Gastrocnemius medialis (tissue), 4 donors: ENCODE data around the gene MBTPS1. TPM values are rescaled to one million over a fixed set of nuclear protein-coding genes. Genes with fewer than 3 reads are reported as not detected.

Source experiments
- ATAC-seq, 2 donors: fragments of 150-250 bp; one replicate each; pipeline ENCODE4 v1.9.1; 2016
- DNase-seq, 2 donors: peaks; one replicate each; pipeline ENCODE4 v3.0.0-alpha.2; 2019
- H3K27ac ChIP-seq, 4 donors: fragments of 200-600 bp; sonication (generic); 1 replicate in 1 of 4; 2 replicates in 3 of 4; pipeline ENCODE4 v1.5.1; 2016 to 2018; ENCODE audit warnings: mild to moderate bottlenecking in 2 of 4, moderate library complexity in 1 of 4
- H3K27me3 ChIP-seq, 3 donors: fragments of 200-600 bp; sonication (generic) in 2 of 3; 1 replicate in 1 of 3; 2 replicates in 2 of 3; pipeline versions ENCODE4 v1.5.1 to v1.6.0; 2016 to 2019; ENCODE audit warnings: mild to moderate bottlenecking in 1 of 3, moderate library complexity in 1 of 3
- H3K36me3 ChIP-seq, 2 donors: fragments of 200-600 bp; sonication (generic) in 1 of 2; one replicate each; pipeline ENCODE4 v1.5.1; 2017 to 2018
- H3K4me1 ChIP-seq, 2 donors: fragments of 200-600 bp; sonication (generic) in 1 of 2; one replicate each; pipeline ENCODE4 v1.5.1; 2016 to 2017; ENCODE audit warnings: mild to moderate bottlenecking in 2 of 2
- H3K4me3 ChIP-seq, 4 donors: fragments of 200-600 bp; sonication (generic) in 3 of 4; 1 replicate in 1 of 4; 2 replicates in 3 of 4; pipeline ENCODE4 v1.5.1; 2016 to 2019; ENCODE audit warnings: mild to moderate bottlenecking in 2 of 4
- H3K9me3 ChIP-seq, 3 donors: fragments of 200-600 bp; sonication (generic) in 2 of 3; 1 replicate in 1 of 3; 2 replicates in 2 of 3; pipeline ENCODE4 v1.5.1; 2016 to 2019
- POLR2A ChIP-seq, 2 donors: fragments of 450-650 bp; IDR thresholded peaks; one replicate each; pipeline ENCODE4 v1.6.1; 2017; ENCODE audit warnings: antibody characterized with exemption in 2 of 2, mild to moderate bottlenecking in 2 of 2, moderate library complexity in 2 of 2
- in situ Hi-C, 4 donors: fragments of 200-750 bp; cut with MboI; loops; one replicate each; pipeline versions ENCODE4 v1.15.0 to v1.8.0; 2017; ENCODE audit warnings: low sequenced_read_pairs in 4 of 4
- intact Hi-C: fragments of 100-400 bp; cut with DNase I; formaldehyde crosslinking; loops from one replicate; pipeline ENCODE4 v1.15.1; 2023; ENCODE audit warnings: low total_unique reads
- total RNA-seq, 4 donors: library from RNA; depleted of rRNA; stranded (reverse); fragments of >200 nt; gene quantifications; one replicate each; pipeline versions ENCODE4 v1.1.0 to v1.2.3, GENCODE V29; 2016
- TF ChIP-seq, protein P1 (sequence below), 5 experiments: fragments of 450-650 bp in 3 of 5; fragments of 200-600 bp in 2 of 5; sonication (generic) in 2 of 5; IDR thresholded peaks in 4 of 5; conservative IDR thresholded peaks in 1 of 5; 1 replicate in 4 of 5; 2 replicates in 1 of 5; pipeline ENCODE4 v1.5.1; 2016 to 2019; ENCODE audit warnings: antibody characterized with exemption in 5 of 5, mild to moderate bottlenecking in 3 of 5, moderate library complexity in 3 of 5

The MBTPS1 gene
- total RNA-seq, 4 donors from 2014 or later, result 28.8 to 44.3 (median 38.5) TPM

DNA sequence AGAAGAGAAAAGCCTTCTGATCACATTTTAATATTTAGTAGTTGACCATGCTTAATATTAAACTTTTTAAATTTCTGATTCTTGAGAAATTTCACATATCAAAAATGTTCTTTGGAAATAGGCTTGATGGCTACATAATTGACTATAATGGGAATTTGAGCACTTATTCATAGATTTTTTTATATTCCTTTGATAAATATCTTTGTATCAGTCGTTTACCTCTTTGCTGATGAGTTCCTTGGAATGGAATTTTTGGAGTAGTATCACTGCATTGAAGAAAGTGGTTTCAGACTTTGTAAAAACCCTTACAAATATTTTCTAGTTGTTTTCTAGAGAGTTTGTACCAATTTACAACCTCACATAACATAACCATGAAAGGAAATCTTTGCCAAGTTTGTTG is 43.1 kb upstream of the MBTPS1 start:
- ATAC-seq, result no peak
- H3K27me3 ChIP-seq, result peaks cover 0 to 11% (median 3%) of the 10 kb centered on the region in 3 donors
- no peak for TF ChIP-seq POLR2A (IDR thresholded peaks at IDR 0.05)
- TF ChIP-seq, protein P1, sequence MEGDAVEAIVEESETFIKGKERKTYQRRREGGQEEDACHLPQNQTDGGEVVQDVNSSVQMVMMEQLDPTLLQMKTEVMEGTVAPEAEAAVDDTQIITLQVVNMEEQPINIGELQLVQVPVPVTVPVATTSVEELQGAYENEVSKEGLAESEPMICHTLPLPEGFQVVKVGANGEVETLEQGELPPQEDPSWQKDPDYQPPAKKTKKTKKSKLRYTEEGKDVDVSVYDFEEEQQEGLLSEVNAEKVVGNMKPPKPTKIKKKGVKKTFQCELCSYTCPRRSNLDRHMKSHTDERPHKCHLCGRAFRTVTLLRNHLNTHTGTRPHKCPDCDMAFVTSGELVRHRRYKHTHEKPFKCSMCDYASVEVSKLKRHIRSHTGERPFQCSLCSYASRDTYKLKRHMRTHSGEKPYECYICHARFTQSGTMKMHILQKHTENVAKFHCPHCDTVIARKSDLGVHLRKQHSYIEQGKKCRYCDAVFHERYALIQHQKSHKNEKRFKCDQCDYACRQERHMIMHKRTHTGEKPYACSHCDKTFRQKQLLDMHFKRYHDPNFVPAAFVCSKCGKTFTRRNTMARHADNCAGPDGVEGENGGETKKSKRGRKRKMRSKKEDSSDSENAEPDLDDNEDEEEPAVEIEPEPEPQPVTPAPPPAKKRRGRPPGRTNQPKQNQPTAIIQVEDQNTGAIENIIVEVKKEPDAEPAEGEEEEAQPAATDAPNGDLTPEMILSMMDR (IDR thresholded peaks at IDR 0.05 in 4 of 5, conservative IDR thresholded peaks at IDR 0.05 in 1 of 5), result no peak
- H3K4me3 ChIP-seq, result no peak overlapping the region
- H3K27ac ChIP-seq, result no peak overlapping the region
- intact Hi-C loops (no loop called here), in situ Hi-C loops (loop anchor here in 1 of 4 donors (25.0 kb wide), 1 partner anchor 197 kb away; the partner anchor contains the start of genes NECAB2 and OSGIN1)
- DNase-seq, result no peak
- H3K9me3 ChIP-seq, result no peaks in the 10 kb centered on the region
- no peaks in the 10 kb centered on the region for H3K4me1 ChIP-seq
- H3K36me3 ChIP-seq, result no peaks in the 10 kb centered on the region

DNA sequence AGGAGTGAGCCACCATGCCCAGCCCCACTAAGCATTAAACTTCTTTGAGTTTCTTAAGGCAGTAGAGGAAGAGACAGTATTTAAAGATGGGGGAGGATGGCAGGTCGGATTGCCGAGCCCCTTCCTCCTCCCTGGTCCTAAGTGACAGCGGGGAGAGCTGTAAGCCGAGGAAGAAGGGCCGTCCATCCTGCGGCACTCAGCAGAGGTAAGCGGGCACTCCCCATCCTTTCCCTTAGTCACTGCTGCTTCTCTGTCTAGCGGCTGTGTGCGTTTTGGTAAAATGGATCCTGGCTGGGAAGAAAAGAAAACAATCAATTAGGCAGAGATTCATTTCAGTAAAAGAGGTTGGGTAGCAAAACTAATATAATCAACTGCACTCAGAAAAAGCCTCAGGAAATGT is 42.3 kb upstream of the MBTPS1 start:
- Histone ChIP-seq H3K4me3 (no peak overlapping the region), H3K4me1 (no peaks in the 10 kb centered on the region), H3K27me3 (peaks cover 0 to 11% (median 3%) of the 10 kb centered on the region in 3 donors), H3K27ac (no peak overlapping the region), H3K9me3 (no peaks in the 10 kb centered on the region), H3K36me3 (no peaks in the 10 kb centered on the region)
- intact Hi-C loops, result no loop called here
- DNase-seq (no peak), ATAC-seq (no peak)
- in situ Hi-C loops, result loop anchor here in 1 of 4 donors (25.0 kb wide), 1 partner anchor 197 kb away; the partner anchor contains the start of genes NECAB2 and OSGIN1
- TF ChIP-seq, protein P1 (IDR thresholded peaks at IDR 0.05 in 4 of 5, conservative IDR thresholded peaks at IDR 0.05 in 1 of 5), result no peak
- TF ChIP-seq POLR2A (IDR thresholded peaks at IDR 0.05), result no peak

DNA sequence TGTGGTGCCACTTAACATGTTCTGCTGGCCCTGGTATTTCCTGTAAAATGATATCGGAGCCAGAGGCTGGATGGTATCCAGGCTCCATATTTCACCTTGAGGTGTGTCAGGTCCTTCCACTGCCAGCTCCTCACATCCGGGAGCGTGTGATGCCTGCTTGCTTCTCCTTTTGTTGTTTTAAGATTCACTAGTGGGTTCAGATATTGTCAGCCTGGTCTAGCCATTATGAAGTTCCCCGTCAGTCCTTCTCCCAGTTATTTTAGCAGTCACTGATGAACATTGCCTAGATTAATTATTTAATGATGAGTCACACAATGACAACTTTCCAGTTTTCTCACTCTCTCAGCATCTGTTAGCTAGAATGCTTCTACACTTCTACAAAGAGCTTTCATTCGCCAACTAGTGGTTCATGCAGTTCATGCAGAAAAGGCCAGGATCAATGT is 39.6 kb upstream of the MBTPS1 start:
- no peak overlapping the region for H3K4me3 ChIP-seq
- no peak for ATAC-seq
- intact Hi-C loops, result no loop called here
- no peaks in the 10 kb centered on the region for H3K9me3 ChIP-seq
- TF ChIP-seq, protein P1 (IDR thresholded peaks at IDR 0.05 in 4 of 5, conservative IDR thresholded peaks at IDR 0.05 in 1 of 5), result no peak
- TF ChIP-seq POLR2A (IDR thresholded peaks at IDR 0.05), result no peak
- H3K36me3 ChIP-seq, result no peaks in the 10 kb centered on the region
- no peak for DNase-seq
- peaks cover 0 to 11% (median 3%) of the 10 kb centered on the region in 3 donors for H3K27me3 ChIP-seq
- no peaks in the 10 kb centered on the region for H3K4me1 ChIP-seq
- in situ Hi-C loops, result loop anchor here in 1 of 4 donors (25.0 kb wide), 1 partner anchor 194 kb away; the partner anchor contains the start of genes NECAB2 and OSGIN1
- no peak overlapping the region for H3K27ac ChIP-seq

- H3K36me3 ChIP-seq, result no peaks in the 10 kb centered on the region
- in situ Hi-C loops (loop anchor here in 1 of 4 donors (25.0 kb wide), 1 partner anchor 193 kb away; the partner anchor contains the start of genes NECAB2 and OSGIN1), intact Hi-C loops (no loop called here)
- H3K27me3 ChIP-seq, result peaks cover 0 to 11% (median 0%) of the 10 kb centered on the region in 3 donors
- no peak for DNase-seq
- no peak overlapping the region for H3K4me3 ChIP-seq
- H3K4me1 ChIP-seq, result no peaks in the 10 kb centered on the region
- TF ChIP-seq, protein P1 (IDR thresholded peaks at IDR 0.05 in 4 of 5, conservative IDR thresholded peaks at IDR 0.05 in 1 of 5), result no peak
- TF ChIP-seq POLR2A (IDR thresholded peaks at IDR 0.05), result no peak
- no peak overlapping the region for H3K27ac ChIP-seq
- ATAC-seq, result no peak
- no peaks in the 10 kb centered on the region for H3K9me3 ChIP-seq
Measured at GRCh38 chr16:84155771-84156170, 39.0 kb upstream of the MBTPS1 start.
